Type B pancreatic cell (in vitro differentiated cells): Measurements from ENCODE around the gene GRIN1. TPM values are rescaled to one million over a fixed set of nuclear protein-coding genes. Genes with fewer than 3 reads are reported as not detected.
"Not testable (repeated sequence)": the region's sequence is repeated elsewhere in the genome, so short reads cannot be mapped to it uniquely, and the experiment has no call there.

Experiments used
- DNase-seq: peaks from one replicate; pipeline ENCODE4 v3.0.0; 2021; ENCODE audit warnings: mixed read lengths; ENCODE audit not compliant: unreplicated experiment; ENCODE audit errors: extremely low spot score
- H3K27ac Mint-ChIP-seq: 2 replicates; pipeline ENCODE4 v1.8.0; 2021; ENCODE audit warnings: mild to moderate bottlenecking, mixed read lengths
- H3K27me3 Mint-ChIP-seq: 2 replicates; pipeline ENCODE4 v1.8.0; 2021; ENCODE audit warnings: mixed read lengths
- H3K36me3 Mint-ChIP-seq: 2 replicates; pipeline ENCODE4 v1.8.0; 2021; ENCODE audit warnings: mixed read lengths
- H3K4me1 Mint-ChIP-seq: one replicate; pipeline ENCODE4 v1.8.0; 2021; ENCODE audit warnings: mixed read lengths; ENCODE audit not compliant: unreplicated experiment
- H3K4me3 Mint-ChIP-seq: 2 replicates; pipeline ENCODE4 v1.8.0; 2021; ENCODE audit warnings: mild to moderate bottlenecking, mixed read lengths
- H3K9me3 Mint-ChIP-seq: 2 replicates; pipeline ENCODE4 v1.8.0; 2021; ENCODE audit warnings: mixed read lengths
- CTCF ChIP-seq: fragments of 200-600 bp; sonication (generic); conservative IDR thresholded peaks from 2 replicates; pipeline ENCODE4 v1.5.0; 2021; ENCODE audit warnings: antibody characterized with exemption, mild to moderate bottlenecking
- total RNA-seq: library from RNA; stranded (reverse); gene quantifications from 2 replicates; pipeline ENCODE4 v1.2.1, GENCODE V29; 2021; ENCODE audit warnings: low replicate concordance

GRIN1 gene
- total RNA-seq, 1 donor from 2014 or later, result 0.94 TPM

- TF ChIP-seq CTCF, result no peak
- DNase-seq, result no peak
Observed at GRCh38 chr9:137114613-137115393, 24.2 kb upstream of the GRIN1 start, which contains the start of gene DPP7. TSS of gene DPP7 (minus strand) at chr9:137114733. CDS start at chr9:137114713, 20 bp downstream.

DNA sequence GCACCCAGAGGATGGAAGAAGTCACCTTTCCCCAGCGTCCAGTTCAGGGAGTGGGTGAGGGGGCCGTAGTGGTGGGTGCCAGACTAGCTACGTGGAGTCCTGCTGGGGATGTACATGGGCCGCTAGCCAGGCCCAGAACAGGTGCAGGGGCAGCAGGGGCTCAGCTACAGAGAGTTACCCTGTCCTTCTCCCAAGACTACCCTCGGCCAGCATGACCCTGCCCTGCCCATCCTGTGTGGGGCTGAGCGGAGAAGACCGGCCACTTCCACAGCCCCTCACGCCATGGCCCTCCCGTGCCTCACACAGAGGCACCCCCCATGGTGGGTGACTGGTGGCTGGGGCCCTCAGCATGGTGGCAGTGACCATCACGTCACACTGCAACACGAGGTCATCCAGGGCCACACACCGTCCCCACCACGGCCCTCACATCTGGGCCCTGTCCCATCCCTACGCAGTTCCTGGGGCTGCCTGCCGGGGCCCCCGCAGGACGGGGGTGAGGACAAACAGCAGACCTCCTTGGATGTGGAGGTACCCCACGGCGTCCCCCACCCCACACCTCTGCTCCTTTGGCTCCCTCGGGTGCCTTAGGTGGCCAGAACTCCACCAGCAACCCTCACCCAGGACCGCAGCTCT is 23.4 kb upstream of the GRIN1 start:
- Mint-ChIP-seq H3K36me3 (no peaks in the 10 kb centered on the region), H3K9me3 (no peaks in the 10 kb centered on the region), H3K4me3 (no peak overlapping the region), H3K4me1 (peaks cover 6% of the 10 kb centered on the region), H3K27me3 (peaks cover 3% of the 10 kb centered on the region), H3K27ac (no peak overlapping the region)
- TF ChIP-seq CTCF, result no peak
- no peak for DNase-seq

More at GRCh38 chr9:137114613-137115393, 24.2 kb upstream of the GRIN1 start, which contains the start of gene DPP7:
- H3K9me3 Mint-ChIP-seq, result no peaks in the 10 kb centered on the region
- H3K27me3 Mint-ChIP-seq, result peaks cover 3% of the 10 kb centered on the region
- H3K4me1 Mint-ChIP-seq, result peaks cover 6% of the 10 kb centered on the region
- H3K27ac Mint-ChIP-seq, result no peak within 1 kb of the TSS
- H3K4me3 Mint-ChIP-seq, result peak within 1 kb of the TSS; percentile 72
- no peaks in the 10 kb centered on the region for H3K36me3 Mint-ChIP-seq

DNA sequence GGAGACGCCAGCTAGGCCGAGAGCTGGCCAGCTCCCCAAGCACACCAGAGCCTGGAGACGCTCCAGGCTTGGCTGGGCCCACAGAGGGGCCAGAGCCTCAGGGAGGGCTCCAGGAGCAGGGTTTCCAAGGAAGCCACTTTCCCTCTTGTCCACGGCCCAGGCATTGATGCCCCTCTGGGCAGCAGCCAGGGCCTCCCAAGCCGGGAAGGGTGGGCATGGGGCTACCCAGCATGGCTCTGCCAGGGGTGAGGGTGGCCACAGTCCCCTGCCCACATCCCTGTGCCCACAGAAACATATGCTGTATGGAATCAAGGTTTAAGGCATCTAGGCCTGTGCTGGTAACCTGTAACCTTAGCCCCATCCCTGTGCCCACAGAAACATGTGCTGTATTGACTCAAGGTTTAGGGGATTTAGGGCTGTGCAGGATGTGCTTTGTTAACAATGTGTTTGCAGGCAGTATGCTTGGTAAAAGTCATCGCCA is 22.9 kb upstream of the GRIN1 start:
- no peak for DNase-seq
- Mint-ChIP-seq H3K4me1 (peaks cover 6% of the 10 kb centered on the region), H3K36me3 (no peaks in the 10 kb centered on the region), H3K4me3 (no peak overlapping the region), H3K9me3 (no peaks in the 10 kb centered on the region), H3K27ac (no peak overlapping the region), H3K27me3 (peaks cover 3% of the 10 kb centered on the region)
- no peak for TF ChIP-seq CTCF

- no peak for DNase-seq
- TF ChIP-seq CTCF, result no peak
- Mint-ChIP-seq H3K27me3 (peaks cover 3% of the 10 kb centered on the region), H3K4me1 (peaks cover 7% of the 10 kb centered on the region), H3K9me3 (no peaks in the 10 kb centered on the region), H3K27ac (peak overlapping the region; percentile 57), H3K36me3 (no peaks in the 10 kb centered on the region), H3K4me3 (peak overlapping the region; percentile 62)
Observed at GRCh38 chr9:137116728-137117127, 22.2 kb upstream of the GRIN1 start.

GRCh38 chr9:137117269-137117731 is 21.7 kb upstream of the GRIN1 start:
- Mint-ChIP-seq H3K27ac (no peak overlapping the region), H3K4me1 (peaks cover 12% of the 10 kb centered on the region), H3K27me3 (peaks cover 3% of the 10 kb centered on the region), H3K36me3 (no peaks in the 10 kb centered on the region), H3K4me3 (no peak overlapping the region), H3K9me3 (no peaks in the 10 kb centered on the region)
- no peak for TF ChIP-seq CTCF
- DNase-seq, result no peak

GRCh38 chr9:137118092-137118603 is 20.8 kb upstream of the GRIN1 start:
- not testable (repeated sequence) for H3K27me3 Mint-ChIP-seq, H3K36me3 Mint-ChIP-seq, H3K27ac Mint-ChIP-seq, H3K9me3 Mint-ChIP-seq, H3K4me3 Mint-ChIP-seq, DNase-seq
- peaks cover 16% of the 10 kb centered on the region for H3K4me1 Mint-ChIP-seq

DNA sequence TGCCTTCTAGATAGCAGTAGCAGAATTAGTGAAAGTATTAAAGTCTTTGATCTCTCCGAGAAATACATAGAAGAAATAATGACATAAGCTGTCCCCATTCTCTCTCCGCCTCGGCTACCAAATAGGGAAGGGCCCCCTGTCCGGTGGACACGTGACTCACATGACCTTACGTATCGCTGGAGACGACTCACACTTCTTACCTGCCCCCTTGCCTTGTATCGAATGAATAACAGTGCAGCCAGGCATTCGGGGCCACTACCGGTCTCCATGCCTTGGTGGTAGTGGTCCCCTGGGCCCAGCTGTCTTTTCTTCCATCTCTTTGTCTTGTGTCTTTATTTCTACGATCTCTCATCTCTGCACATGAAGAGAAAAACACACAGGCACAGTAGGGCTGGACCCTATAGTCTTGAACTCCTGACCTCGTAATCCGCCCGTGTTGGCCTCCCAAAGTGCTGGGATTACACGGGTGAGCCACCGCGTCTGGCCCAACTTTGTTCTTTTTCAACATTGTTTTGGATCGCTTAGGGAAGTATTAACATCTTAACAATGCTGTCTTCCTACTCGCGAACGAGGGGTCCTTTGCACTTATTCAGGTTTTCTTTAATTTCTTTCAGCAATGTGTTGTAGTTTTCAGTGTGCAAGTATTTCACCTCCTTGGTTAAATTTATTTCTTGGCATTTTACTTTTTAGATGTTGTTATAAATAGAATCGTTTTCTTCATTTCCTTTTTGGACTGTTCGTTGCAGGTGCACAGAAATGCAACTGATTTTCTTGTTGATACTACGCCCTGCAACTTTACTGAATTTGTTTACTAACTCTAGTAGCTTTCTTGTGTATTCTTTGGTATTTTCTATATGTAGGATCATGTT is 16.8 kb upstream of the GRIN1 start:
- H3K27ac Mint-ChIP-seq, H3K4me3 Mint-ChIP-seq, H3K9me3 Mint-ChIP-seq, H3K36me3 Mint-ChIP-seq, DNase-seq, H3K27me3 Mint-ChIP-seq: not testable (repeated sequence)
- H3K4me1 Mint-ChIP-seq, result peaks cover 16% of the 10 kb centered on the region
